Astrocyte (in vitro differentiated cells and primary cell): ENCODE measurements around the gene ATL3. TPM values are rescaled to one million over a fixed set of nuclear protein-coding genes. Genes with fewer than 3 reads are reported as not detected.

Experiments used
- DNase-seq: peaks from one replicate; pipeline ENCODE4 v3.0.0-alpha.2; 2010; ENCODE audit warnings: low read depth
- FAIRE-seq: peaks from 2 replicates; lab custom pipeline; 2011; peaks lifted over from hg19 to GRCh38; lab: Jason Lieb, UNC
- H2AFZ ChIP-seq: 2 replicates; pipeline ENCODE4 v1.6.0; 2012; ENCODE audit warnings: low read depth, low read length, inconsistent platforms
- H3K27ac ChIP-seq: 2 replicates; pipeline ENCODE4 v1.5.1; 2011; ENCODE audit warnings: low read depth, low read length, inconsistent platforms
- H3K27me3 ChIP-seq: 2 replicates; pipeline ENCODE4 v1.6.0; 2011; ENCODE audit warnings: low read length, inconsistent platforms; ENCODE audit not compliant: insufficient read depth
- H3K36me3 ChIP-seq: 2 replicates; pipeline ENCODE4 v1.5.1; 2011; ENCODE audit warnings: low read length, inconsistent platforms; ENCODE audit not compliant: insufficient read depth
- H3K4me1 ChIP-seq: 2 replicates; pipeline ENCODE4 v1.5.1; 2011; ENCODE audit warnings: low read length, inconsistent platforms; ENCODE audit not compliant: insufficient read depth
- H3K4me2 ChIP-seq: 2 replicates; pipeline ENCODE4 v1.6.0; 2012; ENCODE audit warnings: low read length, inconsistent platforms
- H3K4me3 ChIP-seq: 2 replicates; pipeline ENCODE4 v1.5.1; 2011; ENCODE audit warnings: low read depth, mild to moderate bottlenecking, low read length, inconsistent platforms; ENCODE audit not compliant: insufficient read depth
- H3K79me2 ChIP-seq: 2 replicates; pipeline ENCODE4 v1.6.0; 2012; ENCODE audit warnings: mild to moderate bottlenecking, low read length, inconsistent platforms; ENCODE audit not compliant: insufficient read depth
- H3K9ac ChIP-seq: 2 replicates; pipeline ENCODE4 v1.6.0; 2012; ENCODE audit warnings: mild to moderate bottlenecking, low read length, inconsistent platforms
- H3K9me3 ChIP-seq: 2 replicates; pipeline ENCODE4 v1.5.1; 2012; ENCODE audit warnings: low read depth, mild to moderate bottlenecking, low read length, inconsistent platforms; ENCODE audit not compliant: insufficient read depth
- H4K20me1 ChIP-seq: 2 replicates; pipeline ENCODE4 v1.6.0; 2012; ENCODE audit warnings: low read length, inconsistent platforms; ENCODE audit not compliant: insufficient read depth
- H3K27ac Mint-ChIP-seq: one replicate; pipeline ENCODE4 v1.8.0; 2021; ENCODE audit warnings: mild to moderate bottlenecking, mixed read lengths; ENCODE audit not compliant: unreplicated experiment
- H3K27me3 Mint-ChIP-seq: one replicate; pipeline ENCODE4 v1.8.0; 2021; ENCODE audit warnings: low read depth, mixed read lengths; ENCODE audit not compliant: unreplicated experiment
- H3K36me3 Mint-ChIP-seq: one replicate; pipeline ENCODE4 v1.8.0; 2021; ENCODE audit warnings: low read depth, mixed read lengths; ENCODE audit not compliant: unreplicated experiment
- H3K4me1 Mint-ChIP-seq: one replicate; pipeline ENCODE4 v1.8.0; 2021; ENCODE audit warnings: low read depth, mixed read lengths; ENCODE audit not compliant: unreplicated experiment
- H3K4me3 Mint-ChIP-seq: one replicate; pipeline ENCODE4 v1.8.0; 2021; ENCODE audit warnings: mild to moderate bottlenecking, moderate library complexity, mixed read lengths; ENCODE audit not compliant: unreplicated experiment
- H3K9me3 Mint-ChIP-seq: one replicate; pipeline ENCODE4 v1.8.0; 2021; ENCODE audit warnings: mild to moderate bottlenecking, mixed read lengths; ENCODE audit not compliant: unreplicated experiment
- CTCF ChIP-seq: IDR thresholded peaks from 2 replicates; pipeline ENCODE4 v1.5.1; 2011; ENCODE audit warnings: low read depth, mild to moderate bottlenecking, inconsistent platforms, low read length, moderate library complexity; ENCODE audit not compliant: insufficient read depth
- EZH2 ChIP-seq: IDR thresholded peaks from 2 replicates; pipeline ENCODE4 v1.6.1; 2012; ENCODE audit warnings: mild to moderate bottlenecking, low read length, inconsistent platforms; ENCODE audit not compliant: insufficient read depth
- total RNA-seq: library from RNA; stranded (reverse); gene quantifications from 2 replicates; pipeline ENCODE4 v1.2.1, GENCODE V29; 2021

ATL3 gene
- total RNA-seq, 1 donor from 2014 or later, result 45.2 TPM

GRCh38 chr11:63599211-63600122, 71.7 kb downstream of the ATL3 start:
- peaks cover 7% of the 10 kb centered on the region for H3K4me1 ChIP-seq
- no peak overlapping the region for H3K27ac ChIP-seq
- no peak overlapping the region for H3K9ac ChIP-seq
- no peaks in the 10 kb centered on the region for H3K9me3 ChIP-seq
- H3K4me2 ChIP-seq, result no peak overlapping the region
- FAIRE-seq (no peak), DNase-seq (peak; percentile 57)
- no peaks in the 10 kb centered on the region for H4K20me1 ChIP-seq
- H3K4me3 Mint-ChIP-seq, result no peak overlapping the region
- no peaks in the 10 kb centered on the region for H3K36me3 ChIP-seq
- no peaks in the 10 kb centered on the region for H3K27me3 ChIP-seq
- H3K4me1 Mint-ChIP-seq, result peaks cover 19% of the 10 kb centered on the region
- peaks cover 8% of the 10 kb centered on the region for H3K36me3 Mint-ChIP-seq
- H3K27me3 Mint-ChIP-seq, result no peaks in the 10 kb centered on the region
- H2AFZ ChIP-seq, result no peak overlapping the region
- no peak overlapping the region for H3K27ac Mint-ChIP-seq
- H3K9me3 Mint-ChIP-seq, result peaks cover 4% of the 10 kb centered on the region
- TF ChIP-seq CTCF (no peak), EZH2 (no peak)
- no peaks in the 10 kb centered on the region for H3K79me2 ChIP-seq
- no peak overlapping the region for H3K4me3 ChIP-seq

- Histone ChIP-seq H3K4me1 (peaks cover 6% of the 10 kb centered on the region), H3K36me3 (no peaks in the 10 kb centered on the region), H3K9ac (no peak overlapping the region), H3K4me3 (no peak overlapping the region), H3K79me2 (no peaks in the 10 kb centered on the region), H4K20me1 (no peaks in the 10 kb centered on the region), H2AFZ (no peak overlapping the region), H3K9me3 (no peaks in the 10 kb centered on the region), H3K27ac (no peak overlapping the region), H3K4me2 (no peak overlapping the region), H3K27me3 (no peaks in the 10 kb centered on the region)
- TF ChIP-seq EZH2 (no peak), CTCF (no peak)
- peaks cover 19% of the 10 kb centered on the region for H3K4me1 Mint-ChIP-seq
- DNase-seq, result no peak
- H3K4me3 Mint-ChIP-seq, result no peak overlapping the region
- FAIRE-seq, result no peak
- peaks cover 8% of the 10 kb centered on the region for H3K36me3 Mint-ChIP-seq
- no peak overlapping the region for H3K27ac Mint-ChIP-seq
- no peaks in the 10 kb centered on the region for H3K27me3 Mint-ChIP-seq
- H3K9me3 Mint-ChIP-seq, result peaks cover 4% of the 10 kb centered on the region
Observed at GRCh38 chr11:63598556-63598955, 72.6 kb downstream of the ATL3 start.

- no peak overlapping the region for H3K27ac Mint-ChIP-seq
- FAIRE-seq, result no peak
Observed at GRCh38 chr11:63595296-63595695, 75.9 kb downstream of the ATL3 start.

More at GRCh38 chr11:63595296-63595695, 75.9 kb downstream of the ATL3 start:
- Mint-ChIP-seq H3K27me3 (no peaks in the 10 kb centered on the region), H3K36me3 (peaks cover 10% of the 10 kb centered on the region), H3K4me1 (peaks cover 8% of the 10 kb centered on the region), H3K4me3 (no peak overlapping the region), H3K9me3 (peaks cover 4% of the 10 kb centered on the region)
- H3K4me3 ChIP-seq, result no peak overlapping the region
- H3K9ac ChIP-seq, result no peak overlapping the region
- no peak overlapping the region for H3K4me2 ChIP-seq
- DNase-seq, result no peak
- no peaks in the 10 kb centered on the region for H4K20me1 ChIP-seq
- no peak for TF ChIP-seq EZH2
- TF ChIP-seq CTCF, result no peak
- no peak overlapping the region for H2AFZ ChIP-seq
- no peaks in the 10 kb centered on the region for H3K4me1 ChIP-seq
- no peaks in the 10 kb centered on the region for H3K36me3 ChIP-seq
- H3K79me2 ChIP-seq, result no peaks in the 10 kb centered on the region
- H3K27me3 ChIP-seq, result no peaks in the 10 kb centered on the region
- no peaks in the 10 kb centered on the region for H3K9me3 ChIP-seq
- H3K27ac ChIP-seq, result no peak overlapping the region
